Mononuclear cell (primary cell): ENCODE data around the gene OR14J1. TPM values are rescaled to one million over a fixed set of nuclear protein-coding genes. Genes with fewer than 3 reads are reported as not detected.
"Not testable (repeated sequence)": the region's sequence is repeated elsewhere in the genome, so short reads cannot be mapped to it uniquely, and the experiment has no call there.

Source experiments
- H3K27me3 ChIP-seq: 2 replicates; pipeline ENCODE4 v1.6.0; 2011; ENCODE audit warnings: low read length, control low read depth; ENCODE audit not compliant: insufficient read depth
- H3K4me1 ChIP-seq: 2 replicates; pipeline ENCODE4 v1.5.1; 2011; ENCODE audit warnings: mild to moderate bottlenecking, low read length, control low read depth; ENCODE audit not compliant: insufficient read depth
- H3K4me3 ChIP-seq: 2 replicates; pipeline ENCODE4 v1.5.1; 2011; ENCODE audit warnings: mild to moderate bottlenecking, low read length, moderate library complexity
- H3K9me3 ChIP-seq: 2 replicates; pipeline ENCODE4 v1.5.1; 2011; ENCODE audit warnings: low read depth, mild to moderate bottlenecking, control low read depth, low read length
- total RNA-seq: library from RNA; depleted of rRNA; stranded (reverse); fragments of >200 nt; gene quantifications from one replicate; pipeline ENCODE4 v1.2.3, GENCODE V29; 2012

Gene OR14J1, protein sequence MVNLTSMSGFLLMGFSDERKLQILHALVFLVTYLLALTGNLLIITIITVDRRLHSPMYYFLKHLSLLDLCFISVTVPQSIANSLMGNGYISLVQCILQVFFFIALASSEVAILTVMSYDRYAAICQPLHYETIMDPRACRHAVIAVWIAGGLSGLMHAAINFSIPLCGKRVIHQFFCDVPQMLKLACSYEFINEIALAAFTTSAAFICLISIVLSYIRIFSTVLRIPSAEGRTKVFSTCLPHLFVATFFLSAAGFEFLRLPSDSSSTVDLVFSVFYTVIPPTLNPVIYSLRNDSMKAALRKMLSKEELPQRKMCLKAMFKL
- total RNA-seq: under 0.01 TPM

DNA sequence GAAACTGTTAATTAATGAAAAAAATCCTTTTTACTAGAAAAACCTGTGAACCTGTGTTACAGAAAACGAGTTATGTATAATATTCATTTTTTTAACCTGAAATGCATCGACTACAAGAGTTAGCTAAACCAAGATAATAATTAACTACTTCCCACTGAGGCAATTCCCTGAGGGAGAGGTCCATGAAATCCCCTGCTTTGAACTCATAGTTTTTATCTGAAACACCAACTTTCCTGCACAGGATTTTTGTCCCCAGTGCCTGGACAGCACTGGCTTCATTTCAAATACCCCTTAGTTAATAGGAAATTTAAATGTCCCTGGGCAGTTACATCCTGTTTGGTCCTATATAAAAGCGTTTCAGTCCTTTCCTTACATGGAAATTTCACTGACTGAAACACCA lies at the start of gene OR14J1:
Gene OR14J1, plus strand, starts transcription at position 386 of the 400 bp plus-strand sequence. CDS start 4,989 bp downstream, outside the sequence.
- H3K4me1 ChIP-seq: no peaks in the 10 kb centered on the region
- no peak within 1 kb of the TSS for H3K4me3 ChIP-seq
- no peaks in the 10 kb centered on the region for H3K27me3 ChIP-seq
- no peaks in the 10 kb centered on the region for H3K9me3 ChIP-seq

- no peaks in the 10 kb centered on the region for H3K4me1 ChIP-seq
- H3K9me3 ChIP-seq: no peaks in the 10 kb centered on the region
- H3K27me3 ChIP-seq: no peaks in the 10 kb centered on the region
- H3K4me3 ChIP-seq: no peak overlapping the region
Measured at GRCh38 chr6:29251736-29252135, 49.8 kb upstream of the OR14J1 start.

DNA sequence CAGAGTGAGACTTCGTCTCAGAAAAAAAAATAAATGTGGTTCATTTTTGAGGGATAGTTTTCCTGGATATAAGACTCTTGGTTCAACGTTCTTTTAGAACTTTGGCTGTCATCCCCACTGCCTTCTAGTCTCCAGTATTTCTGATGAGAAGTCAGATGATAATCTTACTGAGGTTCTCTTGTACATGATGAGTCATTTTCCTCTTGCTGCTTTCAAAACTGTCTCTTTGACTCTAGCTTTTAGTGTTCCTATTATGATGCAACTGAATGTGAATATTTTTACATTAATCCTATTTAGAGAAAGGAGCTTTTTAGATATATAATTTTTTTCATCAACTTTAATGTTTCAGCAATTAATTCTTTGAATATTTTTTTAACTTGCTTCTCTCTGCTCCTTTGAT lies 46.0 kb upstream of the OR14J1 start:
- no peak overlapping the region for H3K4me3 ChIP-seq
- no peaks in the 10 kb centered on the region for H3K27me3 ChIP-seq
- H3K9me3 ChIP-seq: no peaks in the 10 kb centered on the region
- H3K4me1 ChIP-seq: no peaks in the 10 kb centered on the region

- Histone ChIP-seq H3K4me1 (no peaks in the 10 kb centered on the region), H3K9me3 (no peaks in the 10 kb centered on the region), H3K4me3 (no peak overlapping the region), H3K27me3 (no peaks in the 10 kb centered on the region)
Measured at GRCh38 chr6:29259721-29260120, 41.8 kb upstream of the OR14J1 start.

DNA sequence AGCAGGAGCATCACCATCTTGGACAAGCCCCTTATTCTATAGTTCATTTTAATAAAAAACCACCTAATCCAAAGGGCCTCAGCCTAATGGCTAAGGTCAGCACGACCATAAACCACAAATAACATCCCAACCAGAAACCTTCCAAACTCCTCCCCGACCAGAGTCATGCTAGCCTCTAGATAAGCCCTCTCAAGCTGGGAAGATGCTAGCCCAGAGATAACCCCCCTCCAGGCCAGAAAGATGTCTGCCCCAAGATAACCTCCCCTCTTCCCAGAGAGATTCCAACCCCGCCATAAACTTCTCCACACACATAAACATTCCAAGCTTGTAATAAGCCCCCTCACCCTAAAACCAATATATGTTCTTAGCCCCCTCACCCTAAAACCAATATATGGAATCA lies 38.5 kb upstream of the OR14J1 start:
- Histone ChIP-seq H3K4me1 (no peaks in the 10 kb centered on the region), H3K9me3 (no peaks in the 10 kb centered on the region), H3K27me3 (no peaks in the 10 kb centered on the region), H3K4me3 (no peak overlapping the region)

DNA sequence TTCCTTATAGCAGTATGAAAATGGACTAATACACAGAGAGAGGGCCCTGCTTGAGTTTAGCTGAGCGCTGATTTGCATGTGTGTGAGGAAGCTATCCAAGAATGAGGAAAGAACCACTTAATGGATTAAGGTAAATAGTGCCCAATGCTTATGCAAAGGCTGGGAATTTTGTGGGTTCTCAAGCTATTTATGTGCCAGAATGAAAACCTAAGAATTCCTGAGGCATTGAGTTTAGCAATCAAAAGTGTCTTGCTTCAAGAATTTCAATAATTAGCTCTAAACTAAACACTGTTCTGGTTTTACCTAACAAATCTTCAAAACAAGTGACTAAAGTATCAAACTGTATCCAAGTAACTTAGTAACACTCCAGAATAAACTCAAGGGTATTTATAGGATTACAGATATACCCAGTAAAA lies 7.0 kb upstream of the OR14J1 start:
- H3K4me3 ChIP-seq: no peak overlapping the region
- H3K9me3 ChIP-seq: no peaks in the 10 kb centered on the region
- no peaks in the 10 kb centered on the region for H3K4me1 ChIP-seq
- no peaks in the 10 kb centered on the region for H3K27me3 ChIP-seq

DNA sequence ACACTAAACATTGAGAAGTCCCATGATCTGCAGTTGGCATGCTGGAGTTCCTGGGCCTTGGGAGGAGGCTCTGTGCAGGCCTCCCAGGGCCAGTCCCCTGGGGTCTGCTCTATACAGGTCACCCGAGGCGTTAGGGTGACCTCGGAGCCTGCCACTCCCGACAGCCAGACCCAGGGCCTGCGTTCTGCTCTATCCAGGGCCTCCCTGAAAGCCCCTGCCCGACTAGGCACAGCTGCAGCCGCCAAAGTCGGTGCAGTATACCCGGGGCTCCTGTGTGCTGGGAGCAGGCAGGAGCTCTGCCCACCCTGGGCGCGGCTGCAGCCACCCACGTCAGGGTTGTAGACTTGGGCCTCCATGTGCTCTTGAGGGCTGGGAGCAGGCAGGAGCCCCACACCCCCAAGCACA lies 6.3 kb upstream of the OR14J1 start:
- Histone ChIP-seq H3K9me3 (no peaks in the 10 kb centered on the region), H3K27me3 (no peaks in the 10 kb centered on the region), H3K4me3 (no peak overlapping the region), H3K4me1 (no peaks in the 10 kb centered on the region)

- Histone ChIP-seq H3K4me3 (no peak overlapping the region), H3K9me3 (no peaks in the 10 kb centered on the region), H3K27me3 (no peaks in the 10 kb centered on the region), H3K4me1 (no peaks in the 10 kb centered on the region)
Measured at GRCh38 chr6:29295623-29296022, 5.9 kb upstream of the OR14J1 start.

GRCh38 chr6:29319931-29320330 lies 18.4 kb downstream of the OR14J1 start:
- Histone ChIP-seq H3K9me3 (no peaks in the 10 kb centered on the region), H3K4me3 (no peak overlapping the region), H3K4me1 (no peaks in the 10 kb centered on the region), H3K27me3 (peaks cover 14% of the 10 kb centered on the region)

- H3K27me3 ChIP-seq, H3K9me3 ChIP-seq, H3K4me1 ChIP-seq, H3K4me3 ChIP-seq: not testable (repeated sequence)
Measured at GRCh38 chr6:29323332-29323731, 21.8 kb downstream of the OR14J1 start.

- Histone ChIP-seq H3K4me1 (no peaks in the 10 kb centered on the region), H3K9me3 (no peaks in the 10 kb centered on the region), H3K4me3 (no peak overlapping the region), H3K27me3 (peaks cover under 1% of the 10 kb centered on the region)
Measured at GRCh38 chr6:29325777-29326176, 24.3 kb downstream of the OR14J1 start.

DNA sequence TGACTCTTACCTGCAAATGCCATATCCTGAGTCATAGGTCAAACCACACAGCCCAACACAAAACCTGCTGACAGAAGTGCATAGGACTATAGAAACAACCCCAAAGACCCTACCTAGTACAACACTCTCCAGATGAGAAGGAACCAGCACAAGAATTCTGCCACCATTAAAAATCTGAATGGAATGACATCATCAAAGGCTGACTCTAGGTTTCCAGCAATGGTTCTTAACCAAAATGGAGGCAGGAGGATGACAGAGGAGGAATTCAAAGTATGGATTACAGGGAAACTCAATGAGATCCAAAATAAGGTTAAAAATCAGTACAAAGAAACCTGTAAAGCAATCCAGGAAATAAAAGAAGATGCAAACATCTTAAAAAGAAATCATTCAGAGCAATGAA lies 31.2 kb downstream of the OR14J1 start:
- H3K9me3 ChIP-seq: no peaks in the 10 kb centered on the region
- peaks cover 4% of the 10 kb centered on the region for H3K27me3 ChIP-seq
- no peak overlapping the region for H3K4me3 ChIP-seq
- H3K4me1 ChIP-seq: no peaks in the 10 kb centered on the region

GRCh38 chr6:29336269-29336668 lies 34.8 kb downstream of the OR14J1 start:
- H3K4me1 ChIP-seq: no peaks in the 10 kb centered on the region
- H3K9me3 ChIP-seq: no peaks in the 10 kb centered on the region
- no peaks in the 10 kb centered on the region for H3K27me3 ChIP-seq
- no peak overlapping the region for H3K4me3 ChIP-seq

DNA sequence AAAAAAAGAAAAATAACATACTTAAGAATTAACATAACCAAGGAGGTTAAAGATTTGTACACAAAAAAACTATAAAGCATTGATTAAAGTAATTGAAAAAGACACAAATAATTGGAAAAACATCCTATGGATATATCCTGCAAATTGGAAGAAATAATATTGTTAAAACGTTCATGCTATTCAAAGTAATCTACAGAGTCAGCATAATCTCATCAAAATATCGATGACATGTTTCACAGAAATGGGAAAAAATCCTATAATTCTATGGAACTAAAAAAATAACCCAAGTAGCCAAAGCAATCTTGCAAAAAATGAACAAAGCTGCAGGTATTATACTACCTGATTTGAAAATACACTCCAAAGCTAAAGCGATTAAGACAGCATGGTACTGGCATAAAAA lies 43.9 kb downstream of the OR14J1 start:
- Histone ChIP-seq H3K27me3 (no peaks in the 10 kb centered on the region), H3K4me1 (no peaks in the 10 kb centered on the region), H3K9me3 (no peaks in the 10 kb centered on the region), H3K4me3 (no peak overlapping the region)

DNA sequence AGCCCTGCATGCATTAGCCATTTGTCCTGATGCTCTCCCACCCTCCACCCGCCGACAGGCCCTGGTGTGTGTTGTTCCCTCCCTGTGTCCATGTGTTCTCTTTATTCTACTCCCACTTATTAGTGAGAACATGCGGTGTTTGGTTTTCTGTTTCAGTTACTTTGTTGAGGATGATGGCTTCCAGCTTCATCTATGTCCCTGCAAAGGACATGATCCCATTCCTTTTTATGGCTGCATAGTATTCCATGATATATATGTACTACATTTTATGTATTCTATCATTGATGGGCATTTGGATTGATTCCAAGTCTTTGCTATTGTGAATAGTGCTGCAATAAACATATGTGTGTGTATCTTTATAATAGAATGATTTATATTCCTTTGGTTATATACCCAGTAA lies 47.8 kb downstream of the OR14J1 start:
- not testable (repeated sequence) for H3K4me1 ChIP-seq, H3K27me3 ChIP-seq, H3K9me3 ChIP-seq, H3K4me3 ChIP-seq

GRCh38 chr6:29354980-29355379 lies 53.5 kb downstream of the OR14J1 start:
- H3K4me3 ChIP-seq: no peak overlapping the region
- H3K27me3 ChIP-seq: peaks cover 30% of the 10 kb centered on the region
- H3K4me1 ChIP-seq: no peaks in the 10 kb centered on the region
- no peaks in the 10 kb centered on the region for H3K9me3 ChIP-seq
